GM12878 (cell line): ENCODE results near the gene PARP16. TPM values are rescaled to one million over a fixed set of nuclear protein-coding genes. Genes with fewer than 3 reads are reported as not detected.
"Not testable (repeated sequence)": the region's sequence is repeated elsewhere in the genome, so short reads cannot be mapped to it uniquely, and the experiment has no call there.

ENCODE experiments used
- ATAC-seq: fragments of 200-7000 bp; cut with Tn5 transposase; 3 replicates; pipeline ENCODE4 v1.9.1; 2020; ENCODE audit warnings: mild to moderate bottlenecking, moderate library complexity
- BruUV-seq: library from RNA; stranded (reverse); fragments of 400-500 nt; replicated peaks from 2 replicates; lab custom pipeline; 2021; lab: Mats Ljungman, UMichigan
- CTCF ChIA-PET: fragments of 300-600 bp; sonication (Branson Sonifier 250); formaldehyde crosslinking; extraction: SDS; loops from one replicate; lab custom pipeline; 2021; ENCODE audit warnings: inconsistent platforms; lab: Yijun Ruan, JAX
- POLR2A ChIA-PET: fragments of 350-600 bp; formaldehyde crosslinking; extraction: SDS; loops from one replicate; lab custom pipeline; 2021; ENCODE audit warnings: inconsistent platforms; lab: Charles Lee
- RAD21 ChIA-PET: fragments of 300-600 bp; sonication (Branson Sonifier 250); formaldehyde crosslinking; loops from one replicate; lab custom pipeline; 2023; ENCODE audit warnings: antibody characterized with exemption; ENCODE audit not compliant: unreplicated experiment; lab: Charles Lee
- SMC1A ChIA-PET: fragments of 300-600 bp; sonication (Branson Sonifier 250); formaldehyde crosslinking; loops from one replicate; lab custom pipeline; 2023; ENCODE audit not compliant: unreplicated experiment, uncharacterized antibody; lab: Charles Lee
- DNase-seq: peaks from one replicate; pipeline ENCODE4 v3.0.0-alpha.2; 2011; ENCODE audit warnings: low read depth, low spot score
- FAIRE-seq: peaks from 3 replicates; lab custom pipeline; 2011; peaks lifted over from hg19 to GRCh38; lab: Jason Lieb, UNC
- H2AFZ ChIP-seq: 2 replicates; pipeline ENCODE4 v1.6.0; 2011; ENCODE audit warnings: low read depth, low read length, control low read depth; ENCODE audit not compliant: control insufficient read depth
- H3K27ac ChIP-seq: 2 replicates; pipeline ENCODE4 v1.5.1; 2011; ENCODE audit warnings: control low read depth; ENCODE audit not compliant: control insufficient read depth, insufficient read depth
- H3K27me3 ChIP-seq, 2 experiments: replicated peaks in 1 of 2; 2 replicates each; pipeline versions ENCODE4 v1.6.0 to v1.6.1; 2011; ENCODE audit warnings: low read length in 1 of 2; ENCODE audit not compliant: control insufficient read depth in 2 of 2, insufficient read depth in 2 of 2
- H3K36me3 ChIP-seq, 2 experiments: 2 replicates each; pipeline ENCODE4 v1.5.1; 2011; ENCODE audit warnings: low read length in 1 of 2; ENCODE audit not compliant: control insufficient read depth in 2 of 2, insufficient read depth in 2 of 2
- H3K4me1 ChIP-seq: 2 replicates; pipeline ENCODE4 v1.6.1; 2011; ENCODE audit warnings: mild to moderate bottlenecking, low read length, moderate library complexity, mixed read lengths; ENCODE audit not compliant: control insufficient read depth, insufficient read depth
- H3K4me2 ChIP-seq: 2 replicates; pipeline ENCODE4 v1.6.0; 2011; ENCODE audit warnings: control low read depth; ENCODE audit not compliant: control insufficient read depth, insufficient read depth
- H3K4me3 ChIP-seq: fragments of 200-600 bp; sonication (generic); 2 replicates; pipeline ENCODE4 v1.5.1; 2016
- H3K79me2 ChIP-seq: 2 replicates; pipeline ENCODE4 v1.6.0; 2011; ENCODE audit warnings: low read length; ENCODE audit not compliant: control insufficient read depth, insufficient read depth
- H3K9ac ChIP-seq: 2 replicates; pipeline ENCODE4 v1.8.0; 2011; ENCODE audit warnings: low read length, control low read depth, mixed read lengths; ENCODE audit not compliant: control insufficient read depth, insufficient read depth
- H3K9me3 ChIP-seq: replicated peaks from 3 replicates; pipeline ENCODE4 v1.5.1; 2011; ENCODE audit warnings: mild to moderate bottlenecking, low read length; ENCODE audit not compliant: control insufficient read depth, insufficient read depth
- H4K20me1 ChIP-seq: 2 replicates; pipeline ENCODE4 v1.6.0; 2011; ENCODE audit not compliant: control insufficient read depth, insufficient read depth
- MEF2B ChIP-seq: fragments of 450-650 bp; IDR thresholded peaks from 2 replicates; pipeline ENCODE4 v1.6.1; 2018; ENCODE audit warnings: mild to moderate bottlenecking, moderate library complexity; ENCODE audit not compliant: partially characterized antibody, poor library complexity, severe bottlenecking
- RAD21 ChIP-seq: IDR thresholded peaks from 2 replicates; pipeline ENCODE4 v1.6.1; 2011; ENCODE audit warnings: mild to moderate bottlenecking, low read depth, low read length, moderate library complexity; ENCODE audit not compliant: insufficient read depth
- SMC3 ChIP-seq: IDR thresholded peaks from 2 replicates; pipeline ENCODE4 v1.6.1; 2011; ENCODE audit warnings: low read length, improper control_type of control experiment, borderline replicate concordance
- YY1 ChIP-seq: IDR thresholded peaks from 2 replicates; pipeline ENCODE4 v1.6.1; 2011; ENCODE audit warnings: low read depth, mild to moderate bottlenecking, low read length
- WGBS: methylation state at CpG from one replicate; pipeline ENCODE4 v1.1.6; 2016; ENCODE audit warnings: low lambda C conversion rate; ENCODE audit not compliant: insufficient replicate concordance, insufficient coverage; ENCODE audit errors: missing lambda C conversion rate; 5-methylcytosine and 5-hydroxymethylcytosine counted together
- in situ Hi-C: fragments of 300-500 bp; cut with MboI; formaldehyde crosslinking; loops from 9 replicates; pipeline ENCODE4 v1.14.3; 2018; ENCODE audit warnings: mixed read lengths
- intact Hi-C: fragments of 100-400 bp; cut with micrococcal nuclease; formaldehyde crosslinking; loops from one replicate; pipeline ENCODE4 v1.14.2; 2022; ENCODE audit not compliant: unreplicated experiment
- polyA plus RNA-seq, 11 experiments: library from polyadenylated mRNA; depleted of rRNA in 4 of 11; unstranded in 6 of 11; stranded (reverse) in 5 of 11; fragments of >200 nt; fragmentation: Nextera tagmentation in 4 of 11; fragmentation: Illumina TruSeq in 1 of 11; extraction: Ambion mirVana in 4 of 11; extraction: Trizol in 1 of 11; gene quantifications; 1 replicate in 1 of 11; 2 replicates in 10 of 11; pipeline versions ENCODE4 v1.2.1 to v1.2.3, GENCODE V29; 2011 to 2016; ENCODE audit warnings: inconsistent platforms in 2 of 11, missing spikeins in 2 of 11, low read depth in 1 of 11
- total RNA-seq, 4 experiments: library from RNA; depleted of rRNA in 3 of 4; stranded (reverse); fragments of >200 nt in 3 of 4; fragmentation: Illumina TruSeq in 1 of 4; extraction: Trizol in 1 of 4; gene quantifications; 2 replicates each; pipeline versions ENCODE4 v1.2.1 to v1.2.3, GENCODE V29; 2013 to 2021
- TF ChIP-seq, protein P1 (sequence below), 3 experiments: IDR thresholded peaks in 2 of 3; conservative IDR thresholded peaks in 1 of 3; 2 replicates each; pipeline ENCODE4 v1.5.1; 2011; ENCODE audit warnings: low read depth in 3 of 3, low read length in 3 of 3, mild to moderate bottlenecking in 3 of 3, control low read depth in 2 of 3, moderate library complexity in 2 of 3, inconsistent platforms in 1 of 3, mixed read lengths in 1 of 3; ENCODE audit not compliant: control insufficient read depth in 2 of 3, insufficient read depth in 1 of 3; ENCODE audit errors: extremely low read depth in 1 of 3

PARP16 gene
- total and polyA plus RNA-seq, 10 of the 15 experiments (the other 5 are each of a cell fraction or from before 2014, with no cell fraction given), result 4.9 to 15.7 (median 9.9) TPM

GRCh38 chr15:65270811-65271545 is 15.7 kb downstream of the PARP16 start:
- ChIA-PET RAD21 (interaction anchor here (0.8 to 2.1 kb wide), 4 partner anchors 16 to 237 kb away, joined by 3 to 7 read pairs (median 4); partner anchors contain the start of gene PARP16), POLR2A (interaction anchor here (0.5 to 1.2 kb wide), 2 partner anchors 14 to 83 kb away, joined by 3 to 8 read pairs; no protein-coding TSS in a partner anchor), CTCF (interaction anchor here (0.7 to 3.0 kb wide), 30 partner anchors 8 to 462 kb away, joined by 3 to 17 read pairs (median 6); partner anchors contain the start of genes CILP, CLPX and RNU5B-1), SMC1A (interaction anchor here (0.8 to 2.1 kb wide), 14 partner anchors 8 to 237 kb away, joined by 3 to 7 read pairs (median 3); partner anchors contain the start of gene RNU5B-1)
- H3K36me3 ChIP-seq, H3K27me3 ChIP-seq, H3K9me3 ChIP-seq, H3K4me1 ChIP-seq, H4K20me1 ChIP-seq, H3K79me2 ChIP-seq, H3K27ac ChIP-seq, H3K9ac ChIP-seq, H3K4me2 ChIP-seq, H2AFZ ChIP-seq, H3K4me3 ChIP-seq, FAIRE-seq, in situ Hi-C loops, BruUV-seq, DNase-seq: not testable (repeated sequence)
- ATAC-seq, result peak; percentile 90
- intact Hi-C loops, result loop anchor here (1.0 kb wide), 3 partner anchors 82 to 238 kb away; no protein-coding TSS in a partner anchor
- TF ChIP-seq, protein P1, sequence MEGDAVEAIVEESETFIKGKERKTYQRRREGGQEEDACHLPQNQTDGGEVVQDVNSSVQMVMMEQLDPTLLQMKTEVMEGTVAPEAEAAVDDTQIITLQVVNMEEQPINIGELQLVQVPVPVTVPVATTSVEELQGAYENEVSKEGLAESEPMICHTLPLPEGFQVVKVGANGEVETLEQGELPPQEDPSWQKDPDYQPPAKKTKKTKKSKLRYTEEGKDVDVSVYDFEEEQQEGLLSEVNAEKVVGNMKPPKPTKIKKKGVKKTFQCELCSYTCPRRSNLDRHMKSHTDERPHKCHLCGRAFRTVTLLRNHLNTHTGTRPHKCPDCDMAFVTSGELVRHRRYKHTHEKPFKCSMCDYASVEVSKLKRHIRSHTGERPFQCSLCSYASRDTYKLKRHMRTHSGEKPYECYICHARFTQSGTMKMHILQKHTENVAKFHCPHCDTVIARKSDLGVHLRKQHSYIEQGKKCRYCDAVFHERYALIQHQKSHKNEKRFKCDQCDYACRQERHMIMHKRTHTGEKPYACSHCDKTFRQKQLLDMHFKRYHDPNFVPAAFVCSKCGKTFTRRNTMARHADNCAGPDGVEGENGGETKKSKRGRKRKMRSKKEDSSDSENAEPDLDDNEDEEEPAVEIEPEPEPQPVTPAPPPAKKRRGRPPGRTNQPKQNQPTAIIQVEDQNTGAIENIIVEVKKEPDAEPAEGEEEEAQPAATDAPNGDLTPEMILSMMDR (IDR thresholded peaks at IDR 0.05 in 2 of 3, conservative IDR thresholded peaks at IDR 0.05 in 1 of 3; ENCODE audit: control insufficient read depth in 2 of 3, extremely low read depth in 1 of 3, insufficient read depth in 1 of 3, low read depth in 3 of 3, low read length in 3 of 3), result peak; percentile 63 to 76 (median 75)
- peak; percentile 38 for TF ChIP-seq MEF2B
- TF ChIP-seq SMC3, result peak; percentile 58; the same call in 1 of the 2 replicates
- peak; percentile 70 for TF ChIP-seq RAD21
- 0 out of 2 replicates have a peak, but pooled peaks have one; percentile 29 for TF ChIP-seq YY1
- 54% methylated on average over 15 of the region's 15 CpGs for WGBS
